Stimulated activated CD4-positive, alpha-beta T cell treated with anti-CD3 and anti-CD28 coated beads, Interleukin-2, amount 100 ng/mL, for 24 hours (primary cell): ENCODE data around the gene NKAP.
"Not testable (repeated sequence)": the region's sequence is repeated elsewhere in the genome, so short reads cannot be mapped to it uniquely, and the experiment has no call there.

ENCODE experiments used
- DNase-seq, 2 donors: peaks; one replicate each; pipeline ENCODE4 v3.0.0-alpha.2; 2020

NKAP gene

DNA sequence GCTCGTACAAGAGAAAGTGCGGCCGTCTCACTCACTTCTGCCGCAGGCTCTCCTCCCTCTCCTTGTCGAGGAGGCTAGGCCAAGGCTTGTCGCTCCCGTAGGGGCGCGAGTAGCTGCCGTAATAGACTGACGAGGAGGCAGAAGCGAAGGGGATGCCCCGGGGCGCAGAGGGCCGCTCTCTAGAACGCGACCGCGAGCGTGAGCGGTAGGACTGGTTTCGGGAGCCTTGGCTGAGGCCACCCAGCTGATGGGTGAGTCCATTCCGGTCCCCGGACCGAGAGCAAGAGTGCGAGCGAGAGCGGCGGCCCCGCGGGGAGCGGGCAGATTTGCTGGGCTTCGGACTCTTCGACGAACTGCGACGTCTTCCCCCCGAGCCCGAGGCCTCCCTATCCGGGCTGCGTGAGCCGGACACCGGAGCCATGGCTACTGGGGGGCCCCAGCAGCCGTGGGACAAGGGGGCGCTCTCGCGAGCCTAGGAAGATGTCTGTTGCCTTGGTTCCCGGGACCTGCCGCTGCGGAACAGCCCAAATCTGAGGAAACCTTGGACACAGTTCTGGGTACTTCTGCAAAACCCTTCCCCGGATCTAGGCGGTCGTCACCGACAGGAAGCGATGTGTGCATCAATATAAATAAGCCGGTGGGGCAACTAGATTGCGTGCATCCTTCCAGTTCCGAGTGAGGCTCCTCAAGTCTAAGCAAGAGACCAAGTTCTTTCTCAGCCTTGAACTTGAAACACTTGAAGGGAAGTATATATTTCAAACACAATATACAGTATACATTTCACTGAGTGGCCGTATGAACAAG lies at the start of gene NKAP:
NKAP (minus strand) TSS at position 567 of the 804 bp plus-strand sequence; CDS start at position 421, 146 bp downstream.
- DNase-seq, result peak; percentile 76 to 81

GRCh38 chrX:119991005-119991787 lies 47.6 kb upstream of the NKAP start:
- DNase-seq, result no peak

DNA sequence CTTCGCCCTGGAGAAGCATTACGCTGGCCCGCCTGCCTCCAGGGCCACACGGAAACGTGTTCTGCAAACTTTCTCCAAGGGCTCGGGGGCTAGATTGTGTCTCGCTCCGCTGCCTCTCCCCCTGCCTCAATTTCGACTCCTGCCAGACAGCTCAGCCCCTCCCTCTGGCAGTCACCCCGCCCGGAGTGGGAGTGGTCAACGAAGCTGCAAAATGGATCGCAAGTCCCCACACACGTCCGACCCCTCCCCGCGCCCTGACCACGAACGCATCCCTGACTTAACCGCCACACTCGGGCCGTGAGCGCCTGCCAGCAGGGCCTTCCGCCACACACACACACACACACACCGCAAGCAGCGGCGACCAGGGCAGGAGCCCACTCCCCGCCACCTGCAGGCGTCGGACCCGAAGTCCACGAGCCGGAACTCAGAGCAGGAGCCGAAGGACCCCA lies 47.0 kb upstream of the NKAP start:
- no peak for DNase-seq

DNA sequence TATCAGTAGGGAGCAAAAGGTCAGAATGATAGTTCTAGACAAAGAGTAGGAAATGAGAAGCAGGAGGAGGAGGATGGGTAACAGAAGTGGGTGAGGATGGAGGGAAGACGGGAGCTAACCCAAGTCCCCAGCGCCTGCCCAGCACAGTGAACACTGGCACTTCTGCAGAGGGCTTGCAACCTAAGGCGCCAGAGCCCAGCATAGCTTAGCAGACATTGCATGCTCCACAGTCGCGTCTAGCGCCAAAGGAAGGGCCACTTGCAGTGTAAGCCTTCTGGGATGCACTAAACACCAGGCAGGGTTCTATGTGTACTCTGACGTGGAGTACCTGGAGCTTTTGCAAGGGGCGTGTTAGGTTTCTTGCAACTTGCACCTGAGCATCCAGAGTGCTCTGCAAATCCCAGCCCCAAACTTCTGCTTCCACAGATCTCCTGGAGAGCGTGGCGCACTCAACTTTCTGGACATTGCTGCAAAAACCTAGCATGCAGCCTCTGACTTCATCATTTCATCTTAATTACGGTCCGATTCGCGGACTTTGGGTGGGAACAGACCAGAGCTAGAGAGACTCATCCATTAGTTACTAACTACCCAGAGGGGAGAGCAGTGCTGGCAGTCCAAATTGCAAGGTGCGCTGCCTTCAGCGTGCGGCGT lies 46.5 kb upstream of the NKAP start:
- DNase-seq, result no peak

GRCh38 chrX:119986203-119986602 lies 42.7 kb upstream of the NKAP start:
- no peak for DNase-seq

DNA sequence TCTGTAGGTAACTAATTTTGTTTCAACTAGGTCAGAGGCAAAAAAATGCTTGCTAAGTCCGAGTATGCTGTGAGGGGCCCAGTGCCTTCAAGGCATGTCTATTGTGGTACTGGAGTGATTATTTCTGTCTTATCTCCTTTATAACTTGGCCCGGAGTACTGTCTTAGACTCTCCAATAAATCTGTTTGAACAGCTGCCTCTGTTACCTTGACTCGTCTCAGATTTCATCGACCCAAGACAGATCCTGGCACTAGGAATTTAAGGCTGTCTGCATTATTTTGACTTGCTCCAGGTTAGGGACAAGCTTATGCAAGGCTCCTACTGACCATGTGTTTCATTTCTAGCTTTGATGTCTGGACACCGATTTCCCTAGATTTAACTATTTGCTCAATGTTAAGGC lies 41.1 kb upstream of the NKAP start:
- DNase-seq, result no peak

DNA sequence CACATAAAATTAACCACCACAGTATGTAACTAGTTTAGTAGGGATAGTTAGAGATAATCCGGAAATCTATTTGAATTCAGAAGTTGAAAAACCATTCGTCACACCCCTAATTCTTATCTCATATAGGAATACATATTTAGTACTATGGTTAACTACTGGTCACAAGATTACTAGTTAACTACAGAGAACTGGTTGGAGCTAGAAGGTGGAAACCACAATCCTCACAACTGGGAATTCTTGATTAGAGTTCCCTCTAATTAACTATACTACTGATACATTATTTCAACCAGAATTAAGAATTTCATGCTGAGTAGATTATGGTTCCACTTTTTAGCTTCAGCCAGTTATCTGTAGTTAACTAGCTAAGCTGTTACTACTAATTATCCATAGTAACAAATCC lies 39.9 kb upstream of the NKAP start:
- DNase-seq, result no peak

- no peak for DNase-seq
Measured at GRCh38 chrX:119982145-119982544, 38.6 kb upstream of the NKAP start.

DNA sequence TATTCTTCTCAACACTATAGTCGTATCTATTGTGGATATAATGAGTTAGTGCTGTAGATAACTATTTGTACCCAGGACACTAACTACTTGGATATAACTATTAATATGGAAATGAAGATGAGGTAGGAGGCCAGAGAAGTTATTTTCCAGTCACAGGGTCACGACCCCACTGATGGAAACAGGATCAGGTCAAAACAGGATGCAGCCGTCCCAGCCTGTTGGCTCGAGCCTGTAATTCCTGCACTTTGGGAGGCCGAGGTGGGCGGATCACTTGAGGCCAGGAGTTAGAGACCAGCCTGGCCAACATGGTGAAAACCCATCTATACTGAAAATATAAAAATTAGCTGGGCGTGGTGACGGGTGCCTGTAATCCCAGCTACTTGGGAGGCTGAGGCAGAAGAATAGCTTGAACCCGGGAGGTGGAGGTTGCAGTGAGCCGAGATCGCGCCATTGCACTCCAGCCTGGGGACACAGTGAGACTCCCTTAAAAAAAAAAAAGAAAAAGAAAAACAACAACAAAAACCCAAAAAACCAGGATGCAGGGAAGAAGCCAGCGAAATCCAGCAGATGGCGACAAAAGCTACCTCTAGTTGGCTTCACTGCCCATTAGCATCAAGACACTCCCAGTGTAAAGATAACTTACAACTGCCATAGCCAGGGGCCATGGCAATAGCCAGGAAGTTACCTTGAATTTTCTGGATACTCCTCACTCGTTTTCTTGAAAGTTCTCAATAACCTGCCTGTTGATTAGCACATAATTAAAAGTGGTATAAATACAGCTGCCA lies 37.9 kb upstream of the NKAP start:
- no peak for DNase-seq

GRCh38 chrX:119977172-119977571 lies 33.6 kb upstream of the NKAP start:
- DNase-seq, result not testable (repeated sequence)

- no peak for DNase-seq
Measured at GRCh38 chrX:119971184-119971583, 27.6 kb upstream of the NKAP start.

DNA sequence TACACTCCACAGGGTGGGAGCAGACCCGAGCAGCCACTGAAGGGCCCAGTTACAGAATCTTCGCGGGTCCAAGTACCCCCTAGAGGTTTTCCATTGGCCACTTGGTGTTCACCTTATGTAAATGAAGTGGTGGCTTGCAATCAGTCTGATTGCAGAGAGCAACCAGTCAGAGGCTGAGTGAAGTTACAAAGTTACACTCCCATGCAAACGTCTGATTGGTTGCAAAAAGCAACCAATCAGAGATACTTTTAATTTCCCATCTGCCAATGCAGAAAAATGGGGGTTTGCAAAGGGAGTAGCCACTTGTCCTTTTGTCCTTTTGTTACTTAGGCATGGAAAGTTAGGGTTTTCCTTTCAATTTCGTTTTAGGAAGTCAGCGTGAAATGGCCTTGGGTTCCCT lies 27.0 kb upstream of the NKAP start:
- no peak for DNase-seq

GRCh38 chrX:119966837-119967236 lies 23.3 kb upstream of the NKAP start:
- DNase-seq, result not testable (repeated sequence)

- DNase-seq, result no peak
Measured at GRCh38 chrX:119960625-119961024, 17.1 kb upstream of the NKAP start.

GRCh38 chrX:119955807-119956570 lies 12.4 kb upstream of the NKAP start:
- DNase-seq, result peak; percentile 18 to 30

GRCh38 chrX:119954374-119954773 lies 10.8 kb upstream of the NKAP start:
- DNase-seq, result no peak

GRCh38 chrX:119948381-119948780 lies 4.8 kb upstream of the NKAP start:
- DNase-seq, result no peak

- DNase-seq, result no peak
Measured at GRCh38 chrX:119945481-119945880, 1.9 kb upstream of the NKAP start.

DNA sequence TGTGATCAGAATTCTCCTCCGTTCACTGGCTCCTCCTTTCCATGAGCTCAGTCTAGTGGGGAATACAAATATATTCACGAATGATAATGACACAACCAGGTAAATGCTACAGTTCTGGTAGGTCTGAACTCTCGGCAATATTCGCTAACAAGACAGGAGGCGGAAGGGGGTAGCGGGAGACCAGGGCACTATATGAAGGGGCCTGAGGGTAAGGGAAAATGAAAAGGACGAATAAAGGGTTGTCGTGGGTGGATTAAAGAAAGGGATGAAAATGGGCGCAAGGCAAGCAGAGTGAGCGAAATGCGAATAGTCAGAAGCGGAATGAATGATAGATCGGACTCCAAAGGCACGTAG lies 743 bp downstream of the NKAP start:
- no peak for DNase-seq

GRCh38 chrX:119942173-119942819 lies 1.3 kb downstream of the NKAP start:
- DNase-seq, result no peak

GRCh38 chrX:119941336-119941735 lies 2.2 kb downstream of the NKAP start:
- DNase-seq, result no peak
